Epithelial cell of esophagus (primary cell): Measurements from ENCODE around the gene APLP1.

Source experiments
- DNase-seq: peaks from one replicate; pipeline ENCODE4 v3.0.0; 2010; ENCODE audit warnings: low read depth
- H3K4me3 ChIP-seq: 2 replicates; pipeline ENCODE4 v1.5.1; 2011; ENCODE audit warnings: mild to moderate bottlenecking, low read length, control low read depth
- TF ChIP-seq, protein P1 (sequence below): IDR thresholded peaks from 2 replicates; pipeline ENCODE4 v1.5.1; 2011; ENCODE audit warnings: low read depth, mild to moderate bottlenecking, low read length, control low read depth, inconsistent platforms; ENCODE audit not compliant: insufficient read depth; ENCODE audit errors: missing control alignments

Gene APLP1

DNA sequence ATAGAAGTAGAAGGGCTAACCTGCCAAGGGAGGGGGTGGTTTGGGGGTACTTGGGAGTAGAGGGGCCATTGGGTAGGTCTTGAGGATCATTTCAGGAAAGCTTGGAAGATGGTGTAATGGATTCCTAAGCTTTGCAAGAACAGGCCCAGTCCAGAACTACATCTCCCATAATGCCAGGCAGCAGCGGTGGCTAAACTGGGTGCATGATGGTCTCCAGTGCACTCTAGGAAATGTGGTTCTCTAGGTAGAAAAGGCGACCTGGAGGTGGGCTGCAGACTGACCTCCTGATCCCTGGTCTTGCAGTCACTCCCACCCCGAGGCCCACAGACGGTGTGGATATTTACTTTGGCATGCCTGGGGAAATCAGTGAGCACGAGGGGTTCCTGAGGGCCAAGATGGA, 3.8 kb downstream of the APLP1 start:
- H3K4me3 ChIP-seq: no peak overlapping the region
- TF ChIP-seq, protein P1, sequence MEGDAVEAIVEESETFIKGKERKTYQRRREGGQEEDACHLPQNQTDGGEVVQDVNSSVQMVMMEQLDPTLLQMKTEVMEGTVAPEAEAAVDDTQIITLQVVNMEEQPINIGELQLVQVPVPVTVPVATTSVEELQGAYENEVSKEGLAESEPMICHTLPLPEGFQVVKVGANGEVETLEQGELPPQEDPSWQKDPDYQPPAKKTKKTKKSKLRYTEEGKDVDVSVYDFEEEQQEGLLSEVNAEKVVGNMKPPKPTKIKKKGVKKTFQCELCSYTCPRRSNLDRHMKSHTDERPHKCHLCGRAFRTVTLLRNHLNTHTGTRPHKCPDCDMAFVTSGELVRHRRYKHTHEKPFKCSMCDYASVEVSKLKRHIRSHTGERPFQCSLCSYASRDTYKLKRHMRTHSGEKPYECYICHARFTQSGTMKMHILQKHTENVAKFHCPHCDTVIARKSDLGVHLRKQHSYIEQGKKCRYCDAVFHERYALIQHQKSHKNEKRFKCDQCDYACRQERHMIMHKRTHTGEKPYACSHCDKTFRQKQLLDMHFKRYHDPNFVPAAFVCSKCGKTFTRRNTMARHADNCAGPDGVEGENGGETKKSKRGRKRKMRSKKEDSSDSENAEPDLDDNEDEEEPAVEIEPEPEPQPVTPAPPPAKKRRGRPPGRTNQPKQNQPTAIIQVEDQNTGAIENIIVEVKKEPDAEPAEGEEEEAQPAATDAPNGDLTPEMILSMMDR: no peak
- no peak for DNase-seq

GRCh38 chr19:35874392-35874930, 6.1 kb downstream of the APLP1 start:
- DNase-seq: no peak
- no peak overlapping the region for H3K4me3 ChIP-seq
- TF ChIP-seq, protein P1: no peak

DNA sequence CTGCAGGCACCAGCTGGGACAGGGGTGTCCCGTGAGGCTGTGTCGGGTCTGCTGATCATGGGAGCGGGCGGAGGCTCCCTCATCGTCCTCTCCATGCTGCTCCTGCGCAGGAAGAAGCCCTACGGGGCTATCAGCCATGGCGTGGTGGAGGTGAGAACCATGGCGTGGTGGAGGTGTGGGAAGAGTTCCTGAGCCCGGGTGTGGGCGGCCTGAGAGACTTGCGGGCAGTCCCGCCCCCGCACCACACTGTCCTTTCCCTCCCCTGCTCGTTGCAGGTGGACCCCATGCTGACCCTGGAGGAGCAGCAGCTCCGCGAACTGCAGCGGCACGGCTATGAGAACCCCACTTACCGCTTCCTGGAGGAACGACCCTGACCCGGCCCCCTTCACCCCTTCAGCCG, 10.7 kb downstream of the APLP1 start:
- DNase-seq: no peak
- TF ChIP-seq, protein P1: no peak
- no peak overlapping the region for H3K4me3 ChIP-seq

DNA sequence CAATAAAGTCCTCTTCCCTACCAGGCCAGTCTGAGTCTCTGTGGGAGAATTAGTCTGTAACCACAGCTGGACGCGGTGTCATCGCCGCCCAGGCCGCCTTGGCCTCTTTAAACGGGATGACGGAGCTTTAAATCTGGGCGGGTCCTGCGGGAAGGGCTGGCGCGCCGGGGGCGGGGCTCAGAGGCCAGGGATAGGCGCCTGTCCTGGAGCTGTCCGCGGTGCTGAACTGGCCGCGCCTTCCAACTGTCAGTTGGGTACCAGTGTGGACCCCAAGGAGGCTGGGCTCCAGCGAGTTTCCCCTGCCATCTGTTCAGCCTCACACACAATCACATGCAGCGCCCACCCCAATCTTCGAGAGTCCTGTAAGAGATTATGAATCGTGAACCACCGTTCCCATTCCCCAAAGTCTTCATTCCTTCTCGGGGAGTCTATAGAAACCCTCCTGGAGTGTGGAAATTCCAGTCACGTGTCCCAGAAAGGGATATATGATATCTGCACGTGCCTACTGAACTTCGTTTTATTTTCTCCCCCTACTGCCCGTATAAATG, 11.5 kb downstream of the APLP1 start:
- DNase-seq: peak; percentile 91
- H3K4me3 ChIP-seq: no peak overlapping the region
- TF ChIP-seq, protein P1: no peak

- H3K4me3 ChIP-seq: no peak overlapping the region
- TF ChIP-seq, protein P1: peak; percentile 54
- peak; percentile 83 for DNase-seq
Observed at GRCh38 chr19:35882114-35882832, 13.9 kb downstream of the APLP1 start.

DNA sequence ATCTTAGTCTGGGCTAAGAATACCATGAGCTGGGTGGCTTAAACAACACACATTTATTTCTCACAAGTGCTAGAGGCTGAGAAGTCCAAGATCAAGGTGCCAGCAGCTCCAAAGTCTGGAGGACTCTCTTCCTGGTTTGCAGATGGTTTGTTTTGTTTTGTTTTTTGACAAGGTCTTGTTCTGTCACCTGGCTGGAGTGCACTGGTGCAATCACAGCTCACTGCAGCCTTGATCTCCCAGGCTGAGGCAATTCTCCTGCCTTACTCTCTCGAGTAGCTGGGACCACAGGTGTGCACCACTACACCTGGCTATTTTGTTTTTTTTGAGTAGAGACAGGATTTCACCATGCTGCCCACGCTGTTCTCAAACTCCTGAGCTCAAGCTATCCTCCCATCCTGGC, 15.5 kb downstream of the APLP1 start:
- TF ChIP-seq, protein P1: no peak

More for the DNA sequence above, 15.5 kb downstream of the APLP1 start:
- H3K4me3 ChIP-seq: no peak overlapping the region
- no peak for DNase-seq
